GM12878 (cell line): ENCODE data around the gene PRMT7. TPM values are rescaled to one million over a fixed set of nuclear protein-coding genes. Genes with fewer than 3 reads are reported as not detected.

Source experiments
- ATAC-seq: fragments of 200-7000 bp; cut with Tn5 transposase; 3 replicates; pipeline ENCODE4 v1.9.1; 2020; ENCODE audit warnings: mild to moderate bottlenecking, moderate library complexity
- BruUV-seq: library from RNA; stranded (reverse); fragments of 400-500 nt; replicated peaks from 2 replicates; lab custom pipeline; 2021; lab: Mats Ljungman, UMichigan
- CTCF ChIA-PET: fragments of 300-600 bp; sonication (Branson Sonifier 250); formaldehyde crosslinking; extraction: SDS; loops from one replicate; lab custom pipeline; 2021; ENCODE audit warnings: inconsistent platforms; lab: Yijun Ruan, JAX
- POLR2A ChIA-PET: fragments of 350-600 bp; formaldehyde crosslinking; extraction: SDS; loops from one replicate; lab custom pipeline; 2021; ENCODE audit warnings: inconsistent platforms; lab: Charles Lee
- RAD21 ChIA-PET: fragments of 300-600 bp; sonication (Branson Sonifier 250); formaldehyde crosslinking; loops from one replicate; lab custom pipeline; 2023; ENCODE audit warnings: antibody characterized with exemption; ENCODE audit not compliant: unreplicated experiment; lab: Charles Lee
- SMC1A ChIA-PET: fragments of 300-600 bp; sonication (Branson Sonifier 250); formaldehyde crosslinking; loops from one replicate; lab custom pipeline; 2023; ENCODE audit not compliant: unreplicated experiment, uncharacterized antibody; lab: Charles Lee
- DNase-seq: peaks from one replicate; pipeline ENCODE4 v3.0.0-alpha.2; 2011; ENCODE audit warnings: low read depth, low spot score
- FAIRE-seq: peaks from 3 replicates; lab custom pipeline; 2011; peaks lifted over from hg19 to GRCh38; lab: Jason Lieb, UNC
- H2AFZ ChIP-seq: 2 replicates; pipeline ENCODE4 v1.6.0; 2011; ENCODE audit warnings: low read depth, low read length, control low read depth; ENCODE audit not compliant: control insufficient read depth
- H3K27ac ChIP-seq: 2 replicates; pipeline ENCODE4 v1.5.1; 2011; ENCODE audit warnings: control low read depth; ENCODE audit not compliant: control insufficient read depth, insufficient read depth
- H3K27me3 ChIP-seq, 2 experiments: replicated peaks in 1 of 2; 2 replicates each; pipeline versions ENCODE4 v1.6.0 to v1.6.1; 2011; ENCODE audit warnings: low read length in 1 of 2; ENCODE audit not compliant: control insufficient read depth in 2 of 2, insufficient read depth in 2 of 2
- H3K36me3 ChIP-seq, 2 experiments: 2 replicates each; pipeline ENCODE4 v1.5.1; 2011; ENCODE audit warnings: low read length in 1 of 2; ENCODE audit not compliant: control insufficient read depth in 2 of 2, insufficient read depth in 2 of 2
- H3K4me1 ChIP-seq: 2 replicates; pipeline ENCODE4 v1.6.1; 2011; ENCODE audit warnings: mild to moderate bottlenecking, low read length, moderate library complexity, mixed read lengths; ENCODE audit not compliant: control insufficient read depth, insufficient read depth
- H3K4me2 ChIP-seq: 2 replicates; pipeline ENCODE4 v1.6.0; 2011; ENCODE audit warnings: control low read depth; ENCODE audit not compliant: control insufficient read depth, insufficient read depth
- H3K4me3 ChIP-seq: fragments of 200-600 bp; sonication (generic); 2 replicates; pipeline ENCODE4 v1.5.1; 2016
- H3K79me2 ChIP-seq: 2 replicates; pipeline ENCODE4 v1.6.0; 2011; ENCODE audit warnings: low read length; ENCODE audit not compliant: control insufficient read depth, insufficient read depth
- H3K9ac ChIP-seq: 2 replicates; pipeline ENCODE4 v1.8.0; 2011; ENCODE audit warnings: low read length, control low read depth, mixed read lengths; ENCODE audit not compliant: control insufficient read depth, insufficient read depth
- H3K9me3 ChIP-seq: replicated peaks from 3 replicates; pipeline ENCODE4 v1.5.1; 2011; ENCODE audit warnings: mild to moderate bottlenecking, low read length; ENCODE audit not compliant: control insufficient read depth, insufficient read depth
- H4K20me1 ChIP-seq: 2 replicates; pipeline ENCODE4 v1.6.0; 2011; ENCODE audit not compliant: control insufficient read depth, insufficient read depth
- BHLHE40 ChIP-seq, 2 experiments: fragments of 450-650 bp in 1 of 2; IDR thresholded peaks; 2 replicates each; pipeline ENCODE4 v1.6.1; 2011 to 2017; ENCODE audit warnings: low read depth in 2 of 2, borderline replicate concordance in 1 of 2, improper control_type of control experiment in 1 of 2, low read length in 1 of 2, mild to moderate bottlenecking in 1 of 2
- CREM ChIP-seq: IDR thresholded peaks from 2 replicates; pipeline ENCODE4 v1.6.1; 2014; ENCODE audit warnings: antibody characterized with exemption, low read depth
- CTCF ChIP-seq, 3 experiments: IDR thresholded peaks in 2 of 3; conservative IDR thresholded peaks in 1 of 3; 2 replicates each; pipeline ENCODE4 v1.5.1; 2011; ENCODE audit warnings: low read depth in 3 of 3, low read length in 3 of 3, mild to moderate bottlenecking in 3 of 3, control low read depth in 2 of 3, moderate library complexity in 2 of 3, inconsistent platforms in 1 of 3, mixed read lengths in 1 of 3; ENCODE audit not compliant: control insufficient read depth in 2 of 3, insufficient read depth in 1 of 3; ENCODE audit errors: extremely low read depth in 1 of 3
- NRF1 ChIP-seq: conservative IDR thresholded peaks from 2 replicates; pipeline ENCODE4 v1.6.1; 2011; ENCODE audit warnings: mild to moderate bottlenecking, low read depth, low read length, improper control_type of control experiment
- RAD21 ChIP-seq: IDR thresholded peaks from 2 replicates; pipeline ENCODE4 v1.6.1; 2011; ENCODE audit warnings: mild to moderate bottlenecking, low read depth, low read length, moderate library complexity; ENCODE audit not compliant: insufficient read depth
- REST ChIP-seq: IDR thresholded peaks from 2 replicates; pipeline ENCODE4 v1.6.1; 2012; ENCODE audit warnings: mild to moderate bottlenecking, low read depth, low read length
- SMAD1 ChIP-seq: fragments of 450-650 bp; IDR thresholded peaks from 2 replicates; pipeline ENCODE4 v1.6.1; 2018; ENCODE audit warnings: mild to moderate bottlenecking, low read depth; ENCODE audit not compliant: partially characterized antibody
- TCF12 ChIP-seq: IDR thresholded peaks from 2 replicates; pipeline ENCODE4 v1.6.1; 2011; ENCODE audit warnings: low read depth, mild to moderate bottlenecking, low read length
- ZSCAN29 ChIP-seq: fragments of 450-650 bp; IDR thresholded peaks from 2 replicates; pipeline ENCODE4 v1.6.1; 2017; ENCODE audit warnings: mild to moderate bottlenecking, moderate library complexity
- WGBS: methylation state at CpG from one replicate; pipeline ENCODE4 v1.1.6; 2016; ENCODE audit warnings: low lambda C conversion rate; ENCODE audit not compliant: insufficient replicate concordance, insufficient coverage; ENCODE audit errors: missing lambda C conversion rate; 5-methylcytosine and 5-hydroxymethylcytosine counted together
- in situ Hi-C: fragments of 300-500 bp; cut with MboI; formaldehyde crosslinking; loops from 9 replicates; pipeline ENCODE4 v1.14.3; 2018; ENCODE audit warnings: mixed read lengths
- intact Hi-C: fragments of 100-400 bp; cut with micrococcal nuclease; formaldehyde crosslinking; loops from one replicate; pipeline ENCODE4 v1.14.2; 2022; ENCODE audit not compliant: unreplicated experiment
- polyA plus RNA-seq, 11 experiments: library from polyadenylated mRNA; depleted of rRNA in 4 of 11; unstranded in 6 of 11; stranded (reverse) in 5 of 11; fragments of >200 nt; fragmentation: Nextera tagmentation in 4 of 11; fragmentation: Illumina TruSeq in 1 of 11; extraction: Ambion mirVana in 4 of 11; extraction: Trizol in 1 of 11; gene quantifications; 1 replicate in 1 of 11; 2 replicates in 10 of 11; pipeline versions ENCODE4 v1.2.1 to v1.2.3, GENCODE V29; 2011 to 2016; ENCODE audit warnings: inconsistent platforms in 2 of 11, missing spikeins in 2 of 11, low read depth in 1 of 11
- total RNA-seq, 4 experiments: library from RNA; depleted of rRNA in 3 of 4; stranded (reverse); fragments of >200 nt in 3 of 4; fragmentation: Illumina TruSeq in 1 of 4; extraction: Trizol in 1 of 4; gene quantifications; 2 replicates each; pipeline versions ENCODE4 v1.2.1 to v1.2.3, GENCODE V29; 2013 to 2021
- TF ChIP-seq, protein P1 (sequence below): fragments of 450-650 bp; formaldehyde crosslinking; IDR thresholded peaks from 2 replicates; pipeline ENCODE4 v1.5.0; 2022; ENCODE audit warnings: mild to moderate bottlenecking, missing genetic modification characterization
- TF ChIP-seq, protein P2 (sequence below): IDR thresholded peaks from 2 replicates; pipeline ENCODE4 v1.6.1; 2012; ENCODE audit warnings: low read depth, low read length, improper control_type of control experiment

PRMT7 gene
- total and polyA plus RNA-seq, 10 of the 15 experiments (the other 5 are each of a cell fraction or from before 2014, with no cell fraction given): 5.1 to 56.1 (median 42.0) TPM

- no peak for FAIRE-seq
- in situ Hi-C loops: no loop called here
- no peaks in the 10 kb centered on the region; a peak in 2 of 4 replicates for H3K27me3 ChIP-seq
- H4K20me1 ChIP-seq: no peaks in the 10 kb centered on the region
- H3K9me3 ChIP-seq: no peaks in the 10 kb centered on the region
- BruUV-seq: no TSS peak
- CTCF ChIA-PET: interaction anchor here (1.4 to 2.0 kb wide), 2 partner anchors 10 to 131 kb away, joined by 3 to 10 read pairs; no protein-coding TSS in a partner anchor
- no peak overlapping the region for H3K27ac ChIP-seq
- no peak overlapping the region for H3K4me2 ChIP-seq
- WGBS: 46% methylated on average over 18 of the region's 18 CpGs
- H3K36me3 ChIP-seq: no peaks in the 10 kb centered on the region
- TF ChIP-seq CTCF (IDR thresholded peaks at IDR 0.05 in 2 of 3, conservative IDR thresholded peaks at IDR 0.05 in 1 of 3; ENCODE audit: control insufficient read depth in 2 of 3, extremely low read depth in 1 of 3, insufficient read depth in 1 of 3, low read depth in 3 of 3, low read length in 3 of 3): no peak
- TF ChIP-seq, protein P1, sequence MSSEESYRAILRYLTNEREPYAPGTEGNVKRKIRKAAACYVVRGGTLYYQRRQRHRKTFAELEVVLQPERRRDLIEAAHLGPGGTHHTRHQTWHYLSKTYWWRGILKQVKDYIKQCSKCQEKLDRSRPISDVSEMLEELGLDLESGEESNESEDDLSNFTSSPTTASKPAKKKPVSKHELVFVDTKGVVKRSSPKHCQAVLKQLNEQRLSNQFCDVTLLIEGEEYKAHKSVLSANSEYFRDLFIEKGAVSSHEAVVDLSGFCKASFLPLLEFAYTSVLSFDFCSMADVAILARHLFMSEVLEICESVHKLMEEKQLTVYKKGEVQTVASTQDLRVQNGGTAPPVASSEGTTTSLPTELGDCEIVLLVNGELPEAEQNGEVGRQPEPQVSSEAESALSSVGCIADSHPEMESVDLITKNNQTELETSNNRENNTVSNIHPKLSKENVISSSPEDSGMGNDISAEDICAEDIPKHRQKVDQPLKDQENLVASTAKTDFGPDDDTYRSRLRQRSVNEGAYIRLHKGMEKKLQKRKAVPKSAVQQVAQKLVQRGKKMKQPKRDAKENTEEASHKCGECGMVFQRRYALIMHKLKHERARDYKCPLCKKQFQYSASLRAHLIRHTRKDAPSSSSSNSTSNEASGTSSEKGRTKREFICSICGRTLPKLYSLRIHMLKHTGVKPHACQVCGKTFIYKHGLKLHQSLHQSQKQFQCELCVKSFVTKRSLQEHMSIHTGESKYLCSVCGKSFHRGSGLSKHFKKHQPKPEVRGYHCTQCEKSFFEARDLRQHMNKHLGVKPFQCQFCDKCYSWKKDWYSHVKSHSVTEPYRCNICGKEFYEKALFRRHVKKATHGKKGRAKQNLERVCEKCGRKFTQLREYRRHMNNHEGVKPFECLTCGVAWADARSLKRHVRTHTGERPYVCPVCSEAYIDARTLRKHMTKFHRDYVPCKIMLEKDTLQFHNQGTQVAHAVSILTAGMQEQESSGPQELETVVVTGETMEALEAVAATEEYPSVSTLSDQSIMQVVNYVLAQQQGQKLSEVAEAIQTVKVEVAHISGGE (CRISPR knock-in tag): no peak
- TF ChIP-seq BHLHE40 (IDR thresholded peaks at IDR 0.05; ENCODE audit: borderline replicate concordance in 1 of 2, low read depth in 2 of 2, low read length in 1 of 2): no peak
- TF ChIP-seq, protein P2, sequence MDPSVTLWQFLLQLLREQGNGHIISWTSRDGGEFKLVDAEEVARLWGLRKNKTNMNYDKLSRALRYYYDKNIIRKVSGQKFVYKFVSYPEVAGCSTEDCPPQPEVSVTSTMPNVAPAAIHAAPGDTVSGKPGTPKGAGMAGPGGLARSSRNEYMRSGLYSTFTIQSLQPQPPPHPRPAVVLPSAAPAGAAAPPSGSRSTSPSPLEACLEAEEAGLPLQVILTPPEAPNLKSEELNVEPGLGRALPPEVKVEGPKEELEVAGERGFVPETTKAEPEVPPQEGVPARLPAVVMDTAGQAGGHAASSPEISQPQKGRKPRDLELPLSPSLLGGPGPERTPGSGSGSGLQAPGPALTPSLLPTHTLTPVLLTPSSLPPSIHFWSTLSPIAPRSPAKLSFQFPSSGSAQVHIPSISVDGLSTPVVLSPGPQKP: no peak
- TF ChIP-seq TCF12: no peak
- no peak for TF ChIP-seq REST
- TF ChIP-seq NRF1: no peak
- TF ChIP-seq ZSCAN29: no peak
- no peak for TF ChIP-seq RAD21
- no peak for TF ChIP-seq CREM
- no peak for TF ChIP-seq SMAD1
- TF ChIP-seq, all 136 proteins: peak for 0
- Histone ChIP-seq H3K4me1 (peaks cover 10% of the 10 kb centered on the region), H3K9ac (no peak overlapping the region), H2AFZ (no peak overlapping the region), H3K4me3 (no peak overlapping the region), H3K79me2 (no peaks in the 10 kb centered on the region)
- ATAC-seq (no peak), DNase-seq (no peak)
- ChIA-PET POLR2A (no interaction called here), SMC1A (no interaction called here), RAD21 (no interaction called here)
- intact Hi-C loops: no loop called here
Measured at GRCh38 chr16:68379472-68380347, 68.9 kb downstream of the PRMT7 start.
